ENCODE measurements around the gene SORCS3.

GRCh38 chr10:105029286-105029685 is 388.2 kb downstream of the SORCS3 start:
- TF ChIP-seq, protein P1, sequence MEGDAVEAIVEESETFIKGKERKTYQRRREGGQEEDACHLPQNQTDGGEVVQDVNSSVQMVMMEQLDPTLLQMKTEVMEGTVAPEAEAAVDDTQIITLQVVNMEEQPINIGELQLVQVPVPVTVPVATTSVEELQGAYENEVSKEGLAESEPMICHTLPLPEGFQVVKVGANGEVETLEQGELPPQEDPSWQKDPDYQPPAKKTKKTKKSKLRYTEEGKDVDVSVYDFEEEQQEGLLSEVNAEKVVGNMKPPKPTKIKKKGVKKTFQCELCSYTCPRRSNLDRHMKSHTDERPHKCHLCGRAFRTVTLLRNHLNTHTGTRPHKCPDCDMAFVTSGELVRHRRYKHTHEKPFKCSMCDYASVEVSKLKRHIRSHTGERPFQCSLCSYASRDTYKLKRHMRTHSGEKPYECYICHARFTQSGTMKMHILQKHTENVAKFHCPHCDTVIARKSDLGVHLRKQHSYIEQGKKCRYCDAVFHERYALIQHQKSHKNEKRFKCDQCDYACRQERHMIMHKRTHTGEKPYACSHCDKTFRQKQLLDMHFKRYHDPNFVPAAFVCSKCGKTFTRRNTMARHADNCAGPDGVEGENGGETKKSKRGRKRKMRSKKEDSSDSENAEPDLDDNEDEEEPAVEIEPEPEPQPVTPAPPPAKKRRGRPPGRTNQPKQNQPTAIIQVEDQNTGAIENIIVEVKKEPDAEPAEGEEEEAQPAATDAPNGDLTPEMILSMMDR (IDR thresholded peaks at IDR 0.05), result no peak
- TF ChIP-seq POLR2AphosphoS5 (IDR thresholded peaks at IDR 0.05; ENCODE audit: low read depth, low read length) (no peak), SIN3A (IDR thresholded peaks at IDR 0.05; ENCODE audit: borderline replicate concordance, insufficient read depth, low read depth, low read length) (no peak), REST (IDR thresholded peaks at IDR 0.05; ENCODE audit: insufficient read depth in 1 of 2, low read depth in 2 of 2, low read length in 1 of 2) (no peak), TCF7L2 (IDR thresholded peaks at IDR 0.05; ENCODE audit: low read depth, low read length) (no peak)
